HL-60 (cell line): ENCODE measurements around the gene ABHD8.

Source experiments
- DNase-seq, 2 experiments: peaks; one replicate each; pipeline ENCODE4 v3.0.0-alpha.2; 2010 to 2020; ENCODE audit warnings: low read depth in 1 of 2, low spot score in 1 of 2
- H3K27ac ChIP-seq: fragments of 250-450 bp; sonication (Bioruptor Pico); replicated peaks from 2 replicates; pipeline ENCODE4 v1.5.1; 2020; ENCODE audit warnings: mild to moderate bottlenecking, moderate library complexity
- H3K27me3 ChIP-seq: fragments of 250-450 bp; sonication (Bioruptor Pico); 2 replicates; pipeline ENCODE4 v1.5.1; 2021; ENCODE audit warnings: mild to moderate bottlenecking, moderate library complexity; ENCODE audit not compliant: insufficient read depth, poor library complexity, severe bottlenecking
- H3K4me3 ChIP-seq: replicated peaks from 2 replicates; pipeline ENCODE4 v1.5.1; 2011; ENCODE audit warnings: mild to moderate bottlenecking, control low read depth, low read length; ENCODE audit not compliant: insufficient read depth
- CTCF ChIP-seq: IDR thresholded peaks from one replicate; pipeline ENCODE4 v1.5.1; 2011; ENCODE audit warnings: low read length, control low read depth, inconsistent platforms; ENCODE audit not compliant: insufficient read depth
- GABPA ChIP-seq: IDR thresholded peaks from 2 replicates; pipeline ENCODE4 v1.6.1; 2012; ENCODE audit warnings: low read depth
- POLR2AphosphoS5 ChIP-seq: IDR thresholded peaks from 2 replicates; pipeline ENCODE4 v1.6.1; 2012; ENCODE audit warnings: low read depth
- REST ChIP-seq: IDR thresholded peaks from 2 replicates; pipeline ENCODE4 v1.6.1; 2012; ENCODE audit warnings: low read depth; ENCODE audit not compliant: insufficient replicate concordance
- SPI1 ChIP-seq: IDR thresholded peaks from 2 replicates; pipeline ENCODE4 v1.6.1; 2012; ENCODE audit warnings: low read depth, mild to moderate bottlenecking, borderline replicate concordance

ABHD8 gene

GRCh38 chr19:17322854-17323253, 19.6 kb upstream of the ABHD8 start:
- DNase-seq, result no peak
- Histone ChIP-seq H3K4me3 (no peak overlapping the region), H3K27me3 (no peaks in the 10 kb centered on the region), H3K27ac (no peak overlapping the region)
- TF ChIP-seq CTCF (no peak), REST (no peak), SPI1 (no peak), POLR2AphosphoS5 (no peak), GABPA (no peak)

GRCh38 chr19:17321655-17322489, 18.6 kb upstream of the ABHD8 start:
- Histone ChIP-seq H3K27me3 (no peaks in the 10 kb centered on the region), H3K4me3 (no peak overlapping the region), H3K27ac (no peak overlapping the region)
- TF ChIP-seq REST (no peak), POLR2AphosphoS5 (no peak), CTCF (no peak), SPI1 (no peak), GABPA (no peak)
- DNase-seq, result no peak

- H3K27ac ChIP-seq, result no peak overlapping the region
- DNase-seq, result no peak
- H3K4me3 ChIP-seq, result no peak overlapping the region
- no peak for TF ChIP-seq REST
- no peak for TF ChIP-seq POLR2AphosphoS5
- no peak for TF ChIP-seq SPI1
- TF ChIP-seq CTCF, result no peak
- TF ChIP-seq GABPA, result no peak
- no peaks in the 10 kb centered on the region for H3K27me3 ChIP-seq
Observed at GRCh38 chr19:17320435-17320834, 17.2 kb upstream of the ABHD8 start.
